GM19099 (cell line): ENCODE measurements around the gene GSK3A.

Experiments
- POLR2A ChIP-seq: IDR thresholded peaks from 3 replicates; pipeline ENCODE4 v1.6.1; 2011; ENCODE audit warnings: low read depth; ENCODE audit not compliant: insufficient read length; ENCODE audit errors: extremely low read depth

GSK3A gene

GRCh38 chr19:42254850-42255765, 12.7 kb upstream of the GSK3A start, which contains the start of gene ERF:
Gene ERF (minus strand): TSS chr19:42255128. CDS start chr19:42254999, 129 bp downstream.
- TF ChIP-seq POLR2A: peak; percentile 77

GRCh38 chr19:42254089-42254849, 11.9 kb upstream of the GSK3A start:
- no peak for TF ChIP-seq POLR2A

- TF ChIP-seq POLR2A: peak; percentile 46
These were observed 11.1 kb upstream of the GSK3A start for GRCh38 chr19:42253245-42254088.

DNA sequence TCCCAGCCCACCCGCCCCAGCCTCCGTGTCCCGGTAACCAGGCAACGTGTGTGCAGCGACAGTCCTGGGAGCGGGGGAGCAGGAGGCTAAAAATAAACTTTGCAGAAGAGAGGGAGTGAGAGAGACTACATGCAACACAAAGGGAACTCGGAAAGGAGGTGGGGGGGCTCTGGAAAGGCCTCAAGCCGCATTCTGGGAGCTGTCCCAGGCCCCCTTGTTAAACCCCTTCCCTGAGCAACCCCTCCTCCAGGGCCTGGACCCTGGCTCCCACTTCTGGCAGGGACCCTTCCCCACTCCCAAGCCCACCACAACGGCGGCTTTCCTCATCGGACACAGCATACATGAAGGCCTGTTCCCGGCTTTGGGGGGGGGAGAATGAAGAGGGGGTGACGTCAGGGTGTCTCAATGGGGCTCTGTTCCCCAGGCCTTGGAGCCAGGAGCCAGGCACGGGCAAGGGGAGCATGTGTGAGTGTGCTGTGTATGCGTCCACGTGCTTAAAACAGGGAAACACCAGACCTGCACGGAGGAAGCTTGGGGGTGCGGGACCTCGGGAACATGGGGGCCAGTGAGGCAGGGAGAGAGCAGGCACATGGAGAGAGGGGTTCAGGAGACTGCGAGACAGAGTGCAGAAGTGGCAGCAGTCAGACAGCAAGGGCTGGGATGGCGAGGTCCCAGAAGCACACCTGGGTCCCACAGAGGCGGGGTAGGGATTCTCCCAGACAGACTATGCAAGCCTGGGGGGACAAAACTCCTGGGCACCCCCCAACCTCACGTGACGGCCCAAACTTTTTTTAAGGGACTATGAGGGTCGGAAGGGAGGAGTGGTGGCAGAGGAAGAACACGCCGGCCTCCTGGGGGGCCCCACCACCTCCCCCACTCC, 10.2 kb upstream of the GSK3A start:
- no peak for TF ChIP-seq POLR2A

GRCh38 chr19:42251572-42252358, 9.4 kb upstream of the GSK3A start:
- TF ChIP-seq POLR2A: no peak

DNA sequence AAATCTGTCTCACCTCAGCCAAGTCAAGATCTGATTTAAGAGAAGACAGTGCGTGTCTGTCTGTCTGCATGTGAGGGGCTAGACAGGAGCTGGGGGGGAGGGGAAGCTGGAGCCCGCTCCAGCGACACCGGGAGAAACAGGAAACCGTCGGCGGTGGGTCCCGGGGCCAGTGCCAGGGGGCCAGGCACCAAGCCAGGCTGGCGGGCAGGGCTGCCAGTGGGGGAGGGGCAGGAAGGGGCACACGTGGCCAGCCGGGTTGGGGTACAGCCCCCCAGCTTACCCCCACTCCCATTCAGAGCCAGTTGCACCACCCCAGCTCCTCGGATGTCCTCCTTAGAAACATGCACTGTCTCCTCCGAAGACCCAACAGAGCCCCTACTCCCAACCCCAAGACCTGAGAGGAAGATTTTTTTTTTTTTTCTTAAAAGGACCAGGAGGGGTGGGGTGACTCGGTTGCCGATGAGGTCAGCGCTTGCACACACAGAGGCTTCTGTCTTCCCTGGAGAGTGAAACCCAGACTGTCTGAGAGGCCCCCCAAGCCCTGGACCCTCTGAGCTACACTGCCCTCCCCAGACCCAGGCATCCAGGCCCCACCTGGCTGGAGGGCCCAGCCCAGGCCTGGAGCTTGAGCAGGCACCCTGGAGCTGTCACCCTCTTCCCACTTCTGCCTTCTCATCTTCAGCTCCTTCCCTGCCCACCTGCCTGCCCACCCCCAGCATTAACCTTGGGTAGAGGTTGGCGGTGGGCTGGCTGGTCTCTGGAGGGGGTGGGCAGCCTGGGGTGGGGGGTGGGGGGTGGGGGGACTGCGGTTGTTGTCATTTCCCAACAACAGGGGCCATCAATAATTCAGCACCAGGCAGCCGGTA, 8.5 kb upstream of the GSK3A start:
- TF ChIP-seq POLR2A: no peak

DNA sequence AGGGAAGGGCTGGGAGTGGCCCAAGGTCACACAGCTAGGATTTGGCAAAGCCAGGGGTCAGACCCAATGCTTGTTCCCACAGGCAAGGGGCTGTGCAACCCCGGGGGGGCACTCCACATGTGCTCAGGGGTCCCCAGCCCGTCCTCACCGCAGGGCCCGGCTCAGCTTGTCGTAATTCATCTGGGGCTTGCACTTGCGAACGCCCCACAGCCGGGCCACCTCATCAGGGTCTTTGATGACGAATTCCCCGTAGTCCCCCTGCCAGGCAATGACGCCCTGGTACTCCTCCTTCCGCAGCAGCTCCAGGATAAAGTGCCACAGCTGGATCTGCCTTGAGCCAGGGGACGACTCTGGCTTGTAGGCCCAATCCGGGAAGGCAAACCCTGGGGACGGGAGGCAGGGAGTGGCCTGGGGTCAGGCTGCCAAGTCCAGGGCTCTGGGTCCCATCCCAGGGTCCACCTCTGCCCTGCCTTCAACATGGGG, 7.8 kb upstream of the GSK3A start:
- no peak for TF ChIP-seq POLR2A

- TF ChIP-seq POLR2A: no peak
These were observed 7.4 kb upstream of the GSK3A start for GRCh38 chr19:42249769-42250168.

GRCh38 chr19:42249149-42249750, 6.8 kb upstream of the GSK3A start:
- no peak for TF ChIP-seq POLR2A

- TF ChIP-seq POLR2A: no peak
These were observed 6.1 kb upstream of the GSK3A start for GRCh38 chr19:42248270-42249148.
